ENCODE measurements around the gene LRRC49. TPM values are rescaled to one million over a fixed set of nuclear protein-coding genes. Genes with fewer than 3 reads are reported as not detected.

LRRC49 gene
- total and polyA plus RNA-seq, 10 of the 15 experiments (the other 5 are each of a cell fraction or from before 2014, with no cell fraction given): 1.4 to 3.7 (median 2.9) TPM

- no peak for TF ChIP-seq SMAD1 (IDR thresholded peaks at IDR 0.05; ENCODE audit: low read depth, partially characterized antibody)
- no peak for TF ChIP-seq TAF1 (IDR thresholded peaks at IDR 0.05; ENCODE audit: borderline replicate concordance, low read depth, low read length)
- TF ChIP-seq SMAD5 (IDR thresholded peaks at IDR 0.05; ENCODE audit: low read depth): no peak
- TF ChIP-seq SREBF2 (IDR thresholded peaks at IDR 0.05; ENCODE audit: low read length): no peak
Observed at GRCh38 chr15:70852501-70853317, 39.9 kb upstream of the LRRC49 start (continued).

DNA sequence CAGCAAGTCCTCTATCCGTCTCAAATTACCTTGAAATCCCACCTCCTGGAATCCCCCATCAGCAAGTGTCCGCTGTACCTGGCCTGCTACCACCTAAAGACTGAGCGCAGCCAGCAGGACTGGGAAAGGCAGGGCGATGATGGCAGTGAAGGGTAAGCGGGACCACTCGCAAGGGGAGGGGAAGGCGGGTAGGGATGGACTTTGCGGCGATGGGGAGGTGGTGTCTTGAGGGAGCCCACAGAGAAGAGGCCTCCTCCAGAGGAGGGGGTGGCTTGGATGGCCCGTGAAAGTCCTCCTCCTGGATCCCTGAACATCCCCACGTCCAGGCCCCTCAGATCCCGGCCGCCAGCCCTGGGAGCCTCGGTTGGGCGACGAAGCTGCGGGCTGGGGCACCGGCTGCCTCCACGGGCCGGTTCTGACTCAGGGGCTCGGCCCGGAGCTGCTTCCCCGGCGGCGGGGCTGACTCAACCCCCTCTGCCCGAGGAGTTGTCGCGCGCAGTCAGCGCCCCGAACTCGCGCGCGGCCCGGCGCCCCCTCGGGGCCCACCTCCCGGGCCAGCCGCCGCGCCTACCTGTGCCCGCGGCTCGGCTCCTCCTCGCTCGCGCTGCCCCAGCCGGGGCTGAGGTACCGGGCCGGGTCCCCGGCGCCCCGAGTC lies 39.2 kb upstream of the LRRC49 start:
- no peak for FAIRE-seq
- peak; percentile 45 for ATAC-seq
- Histone ChIP-seq H3K4me1 (ENCODE audit: control insufficient read depth, insufficient read depth, low read length) (peaks cover 2% of the 10 kb centered on the region; the same call in 1 of the 2 replicates), H3K27ac (ENCODE audit: control insufficient read depth, insufficient read depth) (0 out of 2 replicates have a peak overlapping the region, but pooled peaks have one; percentile 12), H3K27me3 (replicated peaks in 1 of 2; ENCODE audit: control insufficient read depth in 2 of 2, insufficient read depth in 2 of 2, low read length in 1 of 2) (peaks cover 5 to 7% of the 10 kb centered on the region in 2 experiments), H2AFZ (ENCODE audit: control insufficient read depth, low read depth, low read length) (peak overlapping the region; percentile 46), H4K20me1 (ENCODE audit: control insufficient read depth, insufficient read depth) (no peaks in the 10 kb centered on the region), H3K36me3 (ENCODE audit: control insufficient read depth in 2 of 2, insufficient read depth in 2 of 2, low read length in 1 of 2) (no peaks in the 10 kb centered on the region), H3K79me2 (ENCODE audit: control insufficient read depth, insufficient read depth, low read length) (no peaks in the 10 kb centered on the region), H3K9me3 (replicated peaks; ENCODE audit: control insufficient read depth, insufficient read depth, low read length) (no peaks in the 10 kb centered on the region), H3K4me2 (ENCODE audit: control insufficient read depth, insufficient read depth) (peak overlapping the region; percentile 18; the same call in 1 of the 2 replicates), H3K4me3 (peak overlapping the region; percentile 47), H3K9ac (ENCODE audit: control insufficient read depth, insufficient read depth, low read length) (peak overlapping the region; percentile 28; the same call in 1 of the 2 replicates)
- no peak for DNase-seq (ENCODE audit: low read depth, low spot score)
- 35% methylated on average over 21 of the region's 54 CpGs for WGBS (ENCODE audit: insufficient coverage, insufficient replicate concordance, low lambda C conversion rate, missing lambda C conversion rate)
- intact Hi-C loops (cut with micrococcal nuclease; ENCODE audit: unreplicated experiment) (no loop called here), in situ Hi-C loops (cut with MboI) (no loop called here)
- SMC1A ChIA-PET (ENCODE audit: uncharacterized antibody, unreplicated experiment): interaction anchor here (0.6 kb wide), 1 partner anchor 67 kb away, joined by 3 read pairs; no protein-coding TSS in a partner anchor
- POLR2A ChIA-PET: no interaction called here
- CTCF ChIA-PET: no interaction called here
- RAD21 ChIA-PET (ENCODE audit: unreplicated experiment): no interaction called here
- BruUV-seq (replicated peaks): no TSS peak
- TF ChIP-seq ZSCAN29 (IDR thresholded peaks at IDR 0.05) (no peak), CHD4 (IDR thresholded peaks at IDR 0.05) (no peak), ZZZ3 (IDR thresholded peaks at IDR 0.05; ENCODE audit: control insufficient read depth, insufficient read length, low read depth) (no peak), MEF2B (IDR thresholded peaks at IDR 0.05; ENCODE audit: partially characterized antibody, poor library complexity, severe bottlenecking) (no peak), ZNF207 (IDR thresholded peaks at IDR 0.05; ENCODE audit: borderline replicate concordance) (no peak), SMARCA5 (IDR thresholded peaks at IDR 0.05) (no peak), SUZ12 (IDR thresholded peaks at IDR 0.05; ENCODE audit: unreplicated experiment) (peak; percentile 57)

Measured in GM12878 (cell line).